Epithelial cell of proximal tubule (primary cell): ENCODE measurements around the gene CLEC4A. TPM values are rescaled to one million over a fixed set of nuclear protein-coding genes. Genes with fewer than 3 reads are reported as not detected.
"Not testable (repeated sequence)": the region's sequence is repeated elsewhere in the genome, so short reads cannot be mapped to it uniquely, and the experiment has no call there.

Source experiments
- DNase-seq: peaks from one replicate; pipeline ENCODE4 v3.0.0-alpha.2; 2011; ENCODE audit warnings: low read depth
- H3K4me3 ChIP-seq: 2 replicates; pipeline ENCODE4 v1.5.1; 2011; ENCODE audit warnings: low read depth, mild to moderate bottlenecking, low read length
- total RNA-seq: library from RNA; depleted of rRNA; stranded (reverse); fragments of >200 nt; gene quantifications from 2 replicates; pipeline ENCODE4 v1.2.3, GENCODE V29; 2015
- TF ChIP-seq, protein P1 (sequence below): conservative IDR thresholded peaks from 2 replicates; pipeline ENCODE4 v1.5.1; 2012; ENCODE audit warnings: low read depth, mild to moderate bottlenecking, low read length

Gene CLEC4A
- total RNA-seq, 1 donor from 2014 or later: not detected

DNA sequence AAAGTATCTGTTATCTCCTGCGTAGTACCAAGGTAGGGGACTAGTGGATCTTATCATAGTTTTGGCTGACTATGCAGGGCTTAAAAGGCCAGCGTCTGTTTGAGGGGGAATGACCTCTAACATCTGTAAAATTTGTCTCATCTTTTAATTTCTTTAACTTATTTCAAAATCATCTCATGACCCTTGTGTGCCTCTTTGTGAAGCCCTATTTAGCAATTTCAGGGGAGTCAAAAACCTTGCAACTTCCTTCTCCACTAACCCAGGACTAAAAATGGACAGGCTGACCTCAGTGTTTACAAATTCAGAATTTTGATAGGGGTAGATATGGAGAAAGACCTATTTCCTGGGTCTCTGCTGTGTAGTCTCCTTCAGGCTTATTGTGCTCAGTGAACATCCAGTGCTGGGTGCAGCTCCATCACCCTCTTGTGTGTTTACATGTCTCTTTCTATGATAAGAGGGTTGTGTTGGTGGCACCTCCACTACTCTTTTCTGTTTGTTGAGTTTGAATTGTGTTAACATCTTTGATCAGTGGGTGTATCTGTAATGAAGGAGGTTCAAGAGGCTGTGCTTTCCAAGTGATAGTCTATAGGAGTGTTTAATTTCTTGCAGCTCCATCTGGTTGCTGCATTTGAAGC, 27.0 kb upstream of the CLEC4A start:
- DNase-seq: no peak
- TF ChIP-seq, protein P1, sequence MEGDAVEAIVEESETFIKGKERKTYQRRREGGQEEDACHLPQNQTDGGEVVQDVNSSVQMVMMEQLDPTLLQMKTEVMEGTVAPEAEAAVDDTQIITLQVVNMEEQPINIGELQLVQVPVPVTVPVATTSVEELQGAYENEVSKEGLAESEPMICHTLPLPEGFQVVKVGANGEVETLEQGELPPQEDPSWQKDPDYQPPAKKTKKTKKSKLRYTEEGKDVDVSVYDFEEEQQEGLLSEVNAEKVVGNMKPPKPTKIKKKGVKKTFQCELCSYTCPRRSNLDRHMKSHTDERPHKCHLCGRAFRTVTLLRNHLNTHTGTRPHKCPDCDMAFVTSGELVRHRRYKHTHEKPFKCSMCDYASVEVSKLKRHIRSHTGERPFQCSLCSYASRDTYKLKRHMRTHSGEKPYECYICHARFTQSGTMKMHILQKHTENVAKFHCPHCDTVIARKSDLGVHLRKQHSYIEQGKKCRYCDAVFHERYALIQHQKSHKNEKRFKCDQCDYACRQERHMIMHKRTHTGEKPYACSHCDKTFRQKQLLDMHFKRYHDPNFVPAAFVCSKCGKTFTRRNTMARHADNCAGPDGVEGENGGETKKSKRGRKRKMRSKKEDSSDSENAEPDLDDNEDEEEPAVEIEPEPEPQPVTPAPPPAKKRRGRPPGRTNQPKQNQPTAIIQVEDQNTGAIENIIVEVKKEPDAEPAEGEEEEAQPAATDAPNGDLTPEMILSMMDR: no peak
- H3K4me3 ChIP-seq: no peak overlapping the region

GRCh38 chr12:8099235-8099634, 24.2 kb upstream of the CLEC4A start:
- TF ChIP-seq, protein P1: no peak
- H3K4me3 ChIP-seq: no peak overlapping the region
- no peak for DNase-seq

- no peak overlapping the region for H3K4me3 ChIP-seq
- TF ChIP-seq, protein P1: peak; percentile 100
- DNase-seq: peak; percentile 19
Observed at GRCh38 chr12:8108808-8109398, 14.5 kb upstream of the CLEC4A start.

GRCh38 chr12:8113117-8113516, 10.3 kb upstream of the CLEC4A start:
- not testable (repeated sequence) for H3K4me3 ChIP-seq, DNase-seq

GRCh38 chr12:8120072-8120713, 3.2 kb upstream of the CLEC4A start:
- TF ChIP-seq, protein P1: no peak
- DNase-seq: no peak
- no peak overlapping the region for H3K4me3 ChIP-seq

DNA sequence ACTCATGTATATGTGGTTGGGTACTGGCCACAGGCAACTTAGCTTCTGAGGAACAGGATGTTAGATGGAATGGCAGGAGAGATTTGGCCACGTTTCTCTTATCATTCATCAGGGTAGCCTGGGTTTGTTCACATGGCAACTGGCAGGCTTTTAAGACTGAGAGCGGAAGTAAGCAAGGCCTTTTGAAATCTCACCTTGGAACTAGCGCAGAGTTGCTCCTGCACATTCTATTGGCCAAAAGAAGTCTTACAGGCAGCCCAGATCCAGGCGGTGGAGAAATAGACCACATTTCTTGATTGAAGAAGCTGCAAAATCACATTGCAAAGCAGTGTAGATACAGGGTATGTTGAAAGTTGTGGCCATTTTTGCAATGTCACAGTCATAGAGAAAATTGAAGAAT, 3.7 kb downstream of the CLEC4A start:
- TF ChIP-seq, protein P1: no peak
- H3K4me3 ChIP-seq: no peak overlapping the region
- no peak for DNase-seq

GRCh38 chr12:8133636-8134397, 10.4 kb downstream of the CLEC4A start:
- H3K4me3 ChIP-seq, DNase-seq: not testable (repeated sequence)

DNA sequence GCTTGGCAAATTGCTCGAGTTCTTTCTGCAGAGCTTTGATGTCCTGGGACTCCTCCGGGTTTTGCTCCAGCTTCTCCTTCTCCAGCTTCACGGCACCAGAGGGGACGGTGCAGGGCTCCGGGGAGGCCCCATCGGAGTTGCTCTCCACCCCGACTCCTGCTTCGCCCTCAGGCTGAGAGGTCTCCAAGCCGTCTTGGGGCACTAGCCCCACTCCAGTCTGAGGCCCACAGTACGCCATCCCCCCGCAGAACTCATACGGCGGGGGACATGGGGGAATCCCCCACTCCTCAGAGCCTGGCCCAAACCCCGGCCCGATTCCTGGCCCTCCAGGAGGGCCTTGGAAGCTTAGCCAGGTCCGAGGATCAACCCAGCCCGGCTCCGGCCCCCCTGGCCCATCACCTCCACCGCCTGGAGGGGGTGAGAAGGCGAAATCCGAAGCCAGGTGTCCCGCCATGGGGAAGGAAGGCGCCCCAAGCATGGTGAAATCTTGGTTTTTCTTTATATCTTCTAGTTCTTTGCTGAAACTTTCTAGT, 11.0 kb downstream of the CLEC4A start:
- not testable (repeated sequence) for DNase-seq

DNA sequence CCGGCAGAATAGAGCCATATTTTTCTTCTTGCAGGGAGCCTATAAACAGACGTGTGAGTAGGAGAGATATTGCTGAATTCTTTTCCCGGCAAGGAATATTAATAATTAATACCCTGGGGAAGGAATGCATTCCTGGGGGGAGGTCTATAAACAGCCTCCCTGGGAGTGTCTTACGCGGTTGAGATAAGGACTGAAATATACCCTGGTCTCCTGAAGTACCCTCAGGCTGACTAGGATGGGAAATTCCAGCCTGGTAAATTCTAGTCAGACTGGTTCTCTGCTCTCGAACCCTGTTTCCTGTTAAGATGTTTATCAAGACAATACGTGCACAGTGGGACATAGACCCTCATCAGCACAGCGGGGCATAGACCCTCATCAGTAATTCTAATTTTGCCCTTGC, 18.2 kb downstream of the CLEC4A start:
- not testable (repeated sequence) for DNase-seq, H3K4me3 ChIP-seq

More for the DNA sequence above, 11.0 kb downstream of the CLEC4A start:
- H3K4me3 ChIP-seq: not testable (repeated sequence)
